NCI-H2227 treated with DMSO at 0.1 percent for 48 hours (cell line): ENCODE data around the gene LRG1.
"Not testable (repeated sequence)": the region's sequence is repeated elsewhere in the genome, so short reads cannot be mapped to it uniquely, and the experiment has no call there.

Experiments used
- DNase-seq: peaks from one replicate; lab custom pipeline; 2025; lab: John Stamatoyannopoulos, UW

The LRG1 gene

DNA sequence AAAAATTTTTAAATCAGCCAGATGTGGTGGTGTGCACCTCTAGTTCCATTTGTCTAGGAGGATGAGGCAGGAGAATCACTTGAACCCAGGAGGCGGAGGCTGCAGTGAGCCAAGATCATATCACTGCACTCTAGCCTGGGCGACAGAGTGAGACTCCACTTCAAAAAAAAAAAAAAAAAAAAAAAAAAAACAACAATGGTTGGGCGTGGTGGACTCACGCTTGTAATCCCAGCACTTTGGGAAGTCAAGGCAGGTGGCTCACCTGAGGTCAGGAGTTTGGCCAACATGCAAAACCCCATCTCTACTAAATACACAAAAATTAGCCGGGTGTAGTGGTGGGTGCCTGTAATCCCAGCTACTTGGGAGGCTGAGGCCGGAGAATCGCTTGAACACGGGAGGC is 12.5 kb downstream of the LRG1 start:
- not testable (repeated sequence) for DNase-seq

DNA sequence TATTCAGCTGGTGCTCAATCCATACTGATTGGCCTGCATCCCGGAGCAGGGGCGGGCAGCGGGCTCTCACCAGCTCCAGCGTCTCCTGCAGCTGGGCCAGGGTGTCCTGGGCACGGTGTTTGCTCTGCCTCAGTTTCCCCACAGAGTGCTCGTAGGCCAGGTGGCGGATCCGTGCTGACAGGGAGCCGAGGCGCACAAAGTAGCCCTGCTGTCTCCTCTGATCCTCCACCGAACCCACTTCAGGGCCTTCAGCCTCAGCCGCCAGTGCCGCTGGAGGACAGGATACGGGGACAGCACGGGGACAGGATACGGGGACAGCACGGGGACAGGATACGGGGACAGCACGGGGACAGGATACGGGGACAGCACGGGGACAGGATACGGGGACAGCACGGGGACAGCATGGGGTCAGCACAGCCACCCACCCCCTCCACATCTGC is 14.3 kb downstream of the LRG1 start:
- DNase-seq, result no peak

DNA sequence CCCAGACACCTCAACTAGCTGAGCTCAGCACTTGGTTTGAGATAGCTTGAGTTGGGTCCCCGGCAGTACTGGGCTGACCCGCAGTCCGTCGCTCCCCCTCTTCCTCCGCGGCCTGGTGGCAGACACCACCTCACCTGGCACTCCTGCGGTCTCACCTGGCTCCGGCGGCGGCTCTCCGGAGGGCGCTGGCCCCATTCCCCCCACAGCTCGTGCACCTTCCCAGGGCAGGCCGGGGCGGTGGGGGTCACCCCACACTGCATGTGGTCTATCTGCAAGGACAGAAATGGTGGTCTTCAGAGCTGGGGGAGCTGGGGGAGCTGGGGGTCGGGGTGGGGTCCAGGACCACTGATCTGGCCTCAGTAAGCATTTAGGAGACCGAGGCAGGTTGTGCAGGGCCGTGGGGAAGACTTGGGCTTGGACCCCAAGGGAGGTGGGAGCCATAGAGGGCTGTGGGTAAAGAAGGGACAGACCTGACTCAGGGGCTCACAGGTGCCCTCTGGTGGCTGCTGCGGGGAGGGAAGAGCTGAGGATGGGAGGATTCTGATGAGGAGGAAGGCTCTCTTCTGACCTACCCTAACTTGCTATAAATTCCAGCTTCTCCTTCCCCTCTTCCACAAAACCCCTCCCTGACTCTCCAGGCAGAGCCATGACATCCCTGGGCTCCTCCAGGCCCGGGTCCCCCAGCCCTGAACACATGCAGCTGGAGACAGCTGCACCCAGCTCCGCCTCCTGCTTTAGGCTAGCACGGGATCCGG is 14.9 kb downstream of the LRG1 start:
- no peak for DNase-seq

DNA sequence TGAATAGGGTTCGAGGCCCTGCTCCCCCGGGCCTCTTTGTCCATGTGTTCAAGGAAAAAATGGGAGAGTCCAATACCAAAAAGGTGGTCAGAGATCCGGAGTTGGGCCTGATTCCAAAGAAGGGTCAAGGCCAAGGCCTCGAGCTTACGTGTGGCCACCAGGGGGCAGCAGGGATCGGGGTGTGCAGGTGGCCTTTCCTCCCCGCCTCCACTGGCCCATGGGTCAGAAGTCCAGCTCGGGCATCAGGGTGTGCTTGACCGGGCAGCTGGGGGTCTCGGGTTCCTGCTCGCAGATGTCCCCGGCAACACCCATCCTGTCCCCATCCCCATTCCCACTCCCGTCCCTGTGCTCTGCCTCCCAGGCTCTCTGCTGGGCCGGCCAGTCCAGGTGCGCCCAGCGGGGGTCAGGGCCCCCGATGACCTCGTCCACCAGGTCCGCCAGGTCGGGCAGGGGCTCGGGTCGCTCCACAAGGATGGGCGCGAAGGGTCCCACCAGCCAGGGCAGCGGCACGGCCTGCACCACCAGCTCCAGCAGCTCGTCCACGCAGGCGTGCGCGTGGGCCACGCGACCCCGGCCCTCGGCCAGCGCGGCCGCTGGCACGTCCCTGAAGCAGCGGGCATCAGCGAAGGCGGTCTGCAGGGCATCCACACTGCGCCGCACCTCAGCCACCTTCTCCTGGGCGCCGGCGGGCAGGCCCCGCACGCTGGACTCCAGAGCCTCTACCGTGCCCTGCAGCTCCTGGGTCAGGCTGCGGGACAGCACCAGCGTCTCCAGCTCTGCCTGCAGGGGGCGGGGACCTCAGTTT is 16.3 kb downstream of the LRG1 start:
- no peak for DNase-seq

GRCh38 chr19:4522291-4523002 is 17.4 kb downstream of the LRG1 start:
- DNase-seq, result no peak

- DNase-seq, result no peak
Measured at GRCh38 chr19:4521888-4522242, 18.0 kb downstream of the LRG1 start.

GRCh38 chr19:4521170-4521887 is 18.5 kb downstream of the LRG1 start:
- no peak for DNase-seq

GRCh38 chr19:4519521-4520277 is 20.1 kb downstream of the LRG1 start:
- DNase-seq, result no peak

DNA sequence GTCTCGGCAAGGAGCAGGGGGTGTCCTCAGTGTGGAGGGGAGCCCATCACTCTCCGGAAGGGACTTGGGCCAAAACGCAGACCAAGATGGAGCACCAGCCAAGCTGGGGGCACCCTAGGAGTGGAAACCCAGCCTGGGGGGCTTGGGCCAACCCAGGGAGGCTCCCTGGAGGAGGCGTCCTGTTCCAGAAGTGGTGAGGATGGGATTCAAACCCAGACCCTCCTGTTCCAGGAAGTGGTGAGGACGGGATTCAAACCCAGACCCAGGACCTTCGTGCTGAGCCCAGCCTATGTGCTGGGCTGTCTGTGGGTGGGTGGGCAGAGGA is 20.7 kb downstream of the LRG1 start:
- DNase-seq, result no peak

DNA sequence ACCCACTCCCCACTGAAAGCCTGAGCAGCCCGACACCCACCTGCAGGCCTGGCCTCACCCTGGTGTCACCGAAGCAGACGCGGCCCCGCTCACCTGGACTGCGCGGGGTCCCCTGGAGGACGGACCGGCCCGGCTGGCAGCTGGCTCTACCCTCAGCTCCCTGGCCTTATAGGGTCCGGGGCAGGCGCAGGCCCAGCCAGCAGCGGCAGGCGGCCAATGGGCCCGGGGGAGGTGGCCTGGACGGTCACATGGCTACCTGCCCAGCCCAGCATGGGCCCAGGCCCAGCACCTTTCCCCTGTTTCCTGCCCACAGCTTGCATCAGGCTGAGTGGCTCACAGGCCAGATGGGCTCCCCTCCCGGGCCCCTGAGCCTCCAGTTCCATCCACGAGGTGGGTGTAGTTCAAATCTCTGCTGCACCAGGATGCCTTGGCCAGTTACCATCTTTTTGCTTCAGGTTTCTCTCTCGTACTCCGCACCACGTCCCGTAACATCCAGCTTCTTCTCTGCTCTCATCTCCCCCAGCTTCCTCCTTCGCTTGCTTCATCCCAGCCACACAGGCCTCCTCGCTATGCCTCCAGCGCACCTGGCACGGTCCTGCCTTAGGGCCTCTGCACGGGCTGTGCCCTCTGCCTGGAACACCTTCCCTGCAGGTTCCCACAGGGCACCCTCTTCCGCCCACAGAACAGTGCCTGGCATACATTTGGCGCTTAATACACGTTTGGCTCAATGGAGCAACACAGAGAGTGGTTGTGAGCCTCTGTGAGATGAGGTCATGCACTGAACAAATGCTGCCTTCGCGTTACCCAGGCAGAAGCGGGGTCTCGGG is 21.3 kb downstream of the LRG1 start, which contains the start of gene PLIN4:
Gene PLIN4 (minus strand): TSS at position 142 of the 827 bp plus-strand sequence. CDS start 214 bp downstream, outside the sequence.
- no peak for DNase-seq

GRCh38 chr19:4517451-4518057 is 22.3 kb downstream of the LRG1 start:
- DNase-seq, result no peak

DNA sequence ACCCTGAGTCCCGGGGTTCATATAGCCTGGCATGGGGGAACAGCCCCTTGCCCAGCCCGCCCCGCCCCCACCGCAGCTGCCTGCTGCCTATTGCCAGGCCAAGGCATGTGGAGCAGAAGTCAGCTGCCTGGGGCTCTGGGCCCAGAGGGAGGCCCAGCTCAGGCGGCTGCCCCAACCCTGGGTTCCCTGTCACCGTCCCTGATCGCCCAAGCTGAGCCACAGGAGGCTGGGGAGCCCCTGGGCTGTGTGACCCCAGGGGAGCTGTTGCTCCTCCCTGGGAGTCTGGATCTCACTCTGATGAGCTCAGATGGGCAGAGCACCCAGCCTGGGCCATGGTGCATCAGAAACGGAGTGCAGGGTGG is 22.9 kb downstream of the LRG1 start:
- no peak for DNase-seq

DNA sequence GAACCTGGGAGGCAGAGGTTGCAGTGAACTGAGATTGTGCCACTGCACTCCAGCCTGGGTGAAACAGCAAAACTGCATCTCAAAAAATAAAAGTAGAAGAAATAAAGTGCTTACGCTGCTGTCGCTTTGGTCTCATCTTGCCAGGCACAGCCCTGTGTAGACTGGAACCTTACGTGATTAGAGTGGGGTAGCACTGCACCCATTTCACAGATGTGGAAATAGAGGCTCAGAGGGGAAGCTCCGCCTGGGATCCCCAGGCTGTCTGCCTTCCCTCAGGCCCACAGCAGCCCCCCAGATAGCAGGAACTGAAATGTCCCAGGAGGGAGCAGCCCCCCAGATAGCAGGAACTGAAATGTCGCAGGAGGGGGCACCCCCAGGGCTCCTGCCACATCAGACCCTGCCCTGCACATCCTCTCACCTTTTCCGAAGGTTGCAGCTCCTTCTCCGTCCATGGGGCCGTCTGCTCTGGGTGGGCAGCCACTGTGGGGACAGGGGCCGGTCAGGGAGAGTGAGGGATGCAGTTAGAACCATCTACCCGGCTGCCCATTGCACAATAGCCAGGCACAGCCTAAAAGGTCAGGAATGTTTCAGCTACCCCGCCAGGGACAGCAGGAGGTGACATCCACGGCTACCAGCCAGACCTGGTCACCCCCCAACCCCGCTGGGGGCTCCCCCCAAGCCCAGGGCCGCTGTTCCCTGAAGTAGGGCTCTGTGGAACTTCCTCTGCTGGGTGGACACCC is 23.5 kb downstream of the LRG1 start:
- no peak for DNase-seq

DNA sequence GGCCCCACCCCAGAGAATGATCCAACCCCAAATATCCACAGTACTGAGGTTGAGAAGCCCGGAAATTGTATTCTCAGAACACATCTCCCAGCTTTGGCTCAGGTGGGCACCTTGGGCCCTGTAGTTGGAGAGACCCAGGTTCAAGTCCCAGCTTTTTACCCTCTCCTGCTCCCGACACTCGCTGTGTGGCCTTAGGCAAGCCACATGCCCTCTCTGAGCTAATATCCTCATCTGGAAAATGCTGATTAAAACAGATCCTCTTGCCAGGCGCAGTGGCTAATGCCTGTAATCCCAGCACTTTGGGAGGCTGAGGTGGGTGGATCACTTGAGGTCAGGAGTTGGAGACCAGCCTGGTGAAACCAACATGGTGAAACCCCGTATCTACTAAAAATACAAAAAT is 24.1 kb downstream of the LRG1 start:
- no peak for DNase-seq

DNA sequence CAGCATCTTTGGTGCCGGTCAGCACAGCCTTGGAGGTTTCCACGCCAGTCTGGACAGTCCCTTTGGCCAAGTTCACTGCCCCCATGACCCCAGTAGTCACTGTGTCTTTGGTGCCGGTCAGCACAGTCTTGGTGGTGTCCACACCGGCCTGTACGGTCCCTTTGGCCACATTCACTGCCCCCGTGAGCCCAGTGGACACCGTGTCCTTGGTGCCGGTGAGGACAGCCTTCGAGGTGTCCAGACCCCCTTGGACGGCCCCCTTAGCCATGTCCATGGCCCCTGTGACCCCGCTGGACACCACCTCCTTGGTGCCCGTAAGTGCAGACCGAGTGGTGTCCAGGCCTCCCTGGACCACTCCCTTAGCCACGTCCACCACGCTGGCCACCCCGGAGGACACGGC is 26.6 kb downstream of the LRG1 start:
- DNase-seq, result no peak

DNA sequence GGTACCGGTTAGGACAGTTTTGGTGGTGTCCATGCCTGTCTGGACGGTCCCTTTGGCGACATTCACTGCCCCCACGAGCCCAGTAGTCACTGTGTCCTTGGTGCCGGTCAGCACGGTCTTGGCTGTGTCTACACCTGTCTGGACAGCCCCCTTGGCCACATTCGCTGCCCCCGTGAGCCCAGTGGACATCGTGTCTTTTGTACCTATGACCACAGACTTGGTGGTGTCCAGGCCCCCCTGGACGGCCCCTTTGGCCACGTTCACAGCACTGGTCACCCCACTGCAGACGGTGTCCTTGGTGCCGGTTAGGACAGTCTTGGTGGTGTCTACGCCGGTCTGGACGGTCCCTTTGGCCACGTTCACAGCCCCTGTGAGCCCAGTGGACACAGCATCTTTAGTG is 27.8 kb downstream of the LRG1 start:
- no peak for DNase-seq

DNA sequence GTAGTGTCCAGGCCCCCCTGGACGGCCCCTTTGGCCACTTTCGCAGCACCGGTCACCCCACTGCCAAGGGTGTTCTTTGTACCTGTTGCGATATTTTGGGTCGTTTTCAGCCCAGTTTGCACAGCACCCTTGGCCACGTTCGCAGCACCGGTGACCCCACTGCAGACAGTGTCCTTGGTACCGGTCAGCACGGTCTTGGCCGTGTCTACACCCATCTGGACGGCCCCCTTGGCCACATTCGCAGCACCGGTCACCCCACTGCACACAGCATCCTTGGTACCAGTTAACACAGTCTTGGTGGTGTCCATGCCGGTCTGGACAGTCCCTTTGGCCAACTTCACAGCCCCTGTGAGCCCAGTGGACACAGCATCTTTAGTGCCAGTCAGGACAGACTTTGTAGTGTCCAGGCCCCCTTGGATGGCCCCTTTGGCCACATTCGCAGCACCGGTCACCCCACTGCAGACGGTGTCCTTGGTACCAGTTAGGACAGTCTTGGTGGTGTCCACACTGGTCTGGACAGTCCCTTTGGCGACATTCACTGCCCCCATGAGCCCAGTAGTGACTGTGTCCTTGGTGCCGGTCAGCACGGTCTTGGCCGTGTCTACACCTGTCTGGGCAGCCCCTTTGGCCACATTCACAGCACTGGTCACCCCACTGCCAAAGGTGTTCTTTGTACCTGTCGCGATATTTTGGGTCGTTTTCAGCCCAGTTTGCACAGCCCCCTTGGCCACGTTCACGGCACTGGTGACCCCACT is 28.4 kb downstream of the LRG1 start:
- no peak for DNase-seq

DNA sequence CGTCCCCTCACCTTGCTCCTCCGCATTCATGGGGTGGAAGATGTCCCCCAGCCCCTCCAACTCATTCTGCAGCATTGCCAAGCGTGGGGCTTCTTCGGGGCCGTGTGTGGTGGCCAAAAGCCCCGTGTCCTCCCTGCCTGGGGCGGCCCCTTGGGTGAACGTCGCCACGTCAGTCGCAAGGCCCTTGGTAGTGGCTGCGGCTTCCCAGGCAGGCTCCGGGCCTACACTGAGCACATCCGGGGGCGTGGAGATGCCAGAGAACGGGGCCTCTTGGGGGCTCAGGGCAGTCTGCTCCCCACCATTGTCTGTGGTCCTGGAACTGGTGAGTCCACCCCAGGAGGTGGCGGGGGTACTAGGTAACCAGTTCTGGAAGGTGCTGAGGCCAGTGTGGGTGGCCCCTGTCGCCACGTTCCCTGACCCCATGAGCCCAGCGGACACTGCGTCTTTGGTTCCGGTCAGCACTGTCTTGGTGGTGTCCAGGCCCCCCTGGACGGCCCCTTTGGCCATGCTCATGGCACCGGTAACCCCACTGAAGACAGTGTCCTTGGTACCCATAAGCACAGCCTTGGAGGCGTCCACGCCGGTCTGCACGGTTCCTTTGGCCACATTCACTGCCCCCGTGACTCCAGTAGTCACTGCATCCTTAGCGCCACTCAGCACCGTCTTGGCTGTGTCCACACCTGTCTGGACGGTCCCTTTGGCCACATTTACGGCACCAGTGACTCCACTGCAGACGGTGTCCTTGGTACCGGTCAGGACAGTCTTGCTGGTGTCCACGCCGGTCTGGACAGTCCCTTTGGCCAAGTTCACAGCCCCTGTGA is 29.2 kb downstream of the LRG1 start:
- no peak for DNase-seq
